Effector memory CD8-positive, alpha-beta T cell (primary cell): ENCODE data around the gene ST14.

Source experiments
- ATAC-seq: fragments of 150-1000 bp; cut with Tn5 transposase; replicated peaks from 2 replicates; pipeline ENCODE4 v1.10.0; 2021; ENCODE audit warnings: mild to moderate bottlenecking, moderate library complexity
- DNase-seq, 3 experiments: peaks; one replicate each; pipeline ENCODE4 v3.0.0; 2021
- H3K27ac Mint-ChIP-seq, 2 donors: one replicate each; pipeline ENCODE4 v1.8.0; 2022; ENCODE audit warnings: mild to moderate bottlenecking in 2 of 2, mixed read lengths in 2 of 2, moderate library complexity in 2 of 2
- H3K27me3 Mint-ChIP-seq, 2 donors: one replicate each; pipeline ENCODE4 v1.8.0; 2022; ENCODE audit warnings: mixed read lengths in 2 of 2
- H3K36me3 Mint-ChIP-seq: one replicate; pipeline ENCODE4 v1.8.0; 2022; ENCODE audit warnings: mild to moderate bottlenecking, moderate library complexity, mixed read lengths; ENCODE audit not compliant: insufficient read depth
- H3K4me1 Mint-ChIP-seq, 2 donors: one replicate each; pipeline ENCODE4 v1.8.0; 2022; ENCODE audit warnings: low read depth in 2 of 2, mixed read lengths in 2 of 2
- H3K4me3 Mint-ChIP-seq, 2 donors: one replicate each; pipeline ENCODE4 v1.8.0; 2022; ENCODE audit warnings: mild to moderate bottlenecking in 2 of 2, mixed read lengths in 2 of 2, moderate library complexity in 2 of 2
- H3K9me3 Mint-ChIP-seq, 2 donors: one replicate each; pipeline ENCODE4 v1.8.0; 2022; ENCODE audit warnings: mixed read lengths in 2 of 2

ST14 gene

GRCh38 chr11:130124096-130124495 is 35.5 kb upstream of the ST14 start:
- Mint-ChIP-seq H3K27ac (no peak overlapping the region), H3K4me3 (no peak overlapping the region), H3K4me1 (peaks cover 8 to 15% of the 10 kb centered on the region in 2 donors), H3K36me3 (peaks cover 16% of the 10 kb centered on the region), H3K9me3 (no peaks in the 10 kb centered on the region), H3K27me3 (no peaks in the 10 kb centered on the region)
- ATAC-seq (peak; percentile 20), DNase-seq (no peak)

GRCh38 chr11:130125638-130126037 is 33.9 kb upstream of the ST14 start:
- H3K27me3 Mint-ChIP-seq = no peaks in the 10 kb centered on the region
- no peak overlapping the region for H3K27ac Mint-ChIP-seq
- H3K4me3 Mint-ChIP-seq = no peak overlapping the region
- no peaks in the 10 kb centered on the region for H3K9me3 Mint-ChIP-seq
- no peak for DNase-seq
- H3K4me1 Mint-ChIP-seq = peaks cover 0 to 2% of the 10 kb centered on the region in 2 donors
- no peak for ATAC-seq
- H3K36me3 Mint-ChIP-seq = peaks cover 16% of the 10 kb centered on the region

- H3K4me1 Mint-ChIP-seq = no peaks in the 10 kb centered on the region
- DNase-seq (no peak), ATAC-seq (no peak)
- H3K27ac Mint-ChIP-seq = peak overlapping the region in 1 of 2 donors; percentile 31
- H3K36me3 Mint-ChIP-seq = peaks cover 16% of the 10 kb centered on the region
- no peak overlapping the region for H3K4me3 Mint-ChIP-seq
- H3K9me3 Mint-ChIP-seq = no peaks in the 10 kb centered on the region
- no peaks in the 10 kb centered on the region for H3K27me3 Mint-ChIP-seq
These were observed 33.1 kb upstream of the ST14 start for GRCh38 chr11:130126516-130126915.

- peak overlapping the region in 1 of 2 donors; percentile 31 for H3K27ac Mint-ChIP-seq
- no peak overlapping the region for H3K4me3 Mint-ChIP-seq
- H3K36me3 Mint-ChIP-seq = peaks cover 8% of the 10 kb centered on the region
- no peaks in the 10 kb centered on the region for H3K9me3 Mint-ChIP-seq
- DNase-seq (no peak), ATAC-seq (no peak)
- H3K27me3 Mint-ChIP-seq = no peaks in the 10 kb centered on the region
- no peaks in the 10 kb centered on the region for H3K4me1 Mint-ChIP-seq
These were observed 32.1 kb upstream of the ST14 start for GRCh38 chr11:130127509-130127908.

DNA sequence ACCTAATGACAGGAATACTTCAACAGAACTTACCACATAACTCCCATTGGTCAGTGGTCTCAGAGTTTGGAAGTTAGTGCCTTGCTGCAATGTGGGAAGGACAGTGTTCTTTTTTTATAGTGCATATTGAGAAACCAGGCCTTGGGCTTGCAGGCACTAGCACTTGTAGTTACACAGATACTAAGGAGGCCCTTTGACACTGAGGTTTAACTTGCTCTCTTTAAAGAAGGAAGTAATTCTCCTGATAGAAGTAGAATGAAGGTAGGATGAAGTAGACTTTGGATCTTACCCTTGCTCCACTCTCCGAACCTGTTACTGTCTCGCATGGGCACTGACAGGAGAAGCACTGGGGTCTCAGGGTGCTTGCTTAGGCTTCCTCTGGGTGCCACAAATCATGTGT is 31.0 kb upstream of the ST14 start:
- Mint-ChIP-seq H3K4me1 (no peaks in the 10 kb centered on the region), H3K27ac (no peak overlapping the region), H3K36me3 (peaks cover 3% of the 10 kb centered on the region), H3K9me3 (no peaks in the 10 kb centered on the region), H3K4me3 (no peak overlapping the region), H3K27me3 (no peaks in the 10 kb centered on the region)
- DNase-seq (no peak), ATAC-seq (no peak)

DNA sequence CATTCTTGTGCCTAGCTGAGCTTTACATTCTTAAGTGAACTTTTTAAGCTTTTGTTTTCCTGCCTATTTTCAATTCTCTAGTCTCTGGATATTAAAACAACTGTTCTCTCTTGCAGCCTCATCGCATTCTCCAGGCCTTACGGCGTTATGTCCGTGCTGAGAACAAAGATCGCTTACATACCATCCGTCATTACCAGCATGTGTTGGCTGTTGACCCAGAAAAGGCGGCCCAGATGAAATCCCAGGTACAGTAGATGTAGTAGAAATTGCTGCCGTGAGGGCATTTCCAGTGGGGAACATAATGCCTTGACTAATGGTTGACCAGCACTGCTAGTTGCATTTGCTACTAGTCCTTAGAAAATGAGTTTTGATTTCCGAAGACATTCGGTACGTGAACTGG is 29.7 kb upstream of the ST14 start:
- H3K9me3 Mint-ChIP-seq = no peaks in the 10 kb centered on the region
- no peaks in the 10 kb centered on the region for H3K27me3 Mint-ChIP-seq
- no peaks in the 10 kb centered on the region for H3K4me1 Mint-ChIP-seq
- peaks cover 3% of the 10 kb centered on the region for H3K36me3 Mint-ChIP-seq
- ATAC-seq (no peak), DNase-seq (no peak)
- H3K27ac Mint-ChIP-seq = no peak overlapping the region
- no peak overlapping the region for H3K4me3 Mint-ChIP-seq

DNA sequence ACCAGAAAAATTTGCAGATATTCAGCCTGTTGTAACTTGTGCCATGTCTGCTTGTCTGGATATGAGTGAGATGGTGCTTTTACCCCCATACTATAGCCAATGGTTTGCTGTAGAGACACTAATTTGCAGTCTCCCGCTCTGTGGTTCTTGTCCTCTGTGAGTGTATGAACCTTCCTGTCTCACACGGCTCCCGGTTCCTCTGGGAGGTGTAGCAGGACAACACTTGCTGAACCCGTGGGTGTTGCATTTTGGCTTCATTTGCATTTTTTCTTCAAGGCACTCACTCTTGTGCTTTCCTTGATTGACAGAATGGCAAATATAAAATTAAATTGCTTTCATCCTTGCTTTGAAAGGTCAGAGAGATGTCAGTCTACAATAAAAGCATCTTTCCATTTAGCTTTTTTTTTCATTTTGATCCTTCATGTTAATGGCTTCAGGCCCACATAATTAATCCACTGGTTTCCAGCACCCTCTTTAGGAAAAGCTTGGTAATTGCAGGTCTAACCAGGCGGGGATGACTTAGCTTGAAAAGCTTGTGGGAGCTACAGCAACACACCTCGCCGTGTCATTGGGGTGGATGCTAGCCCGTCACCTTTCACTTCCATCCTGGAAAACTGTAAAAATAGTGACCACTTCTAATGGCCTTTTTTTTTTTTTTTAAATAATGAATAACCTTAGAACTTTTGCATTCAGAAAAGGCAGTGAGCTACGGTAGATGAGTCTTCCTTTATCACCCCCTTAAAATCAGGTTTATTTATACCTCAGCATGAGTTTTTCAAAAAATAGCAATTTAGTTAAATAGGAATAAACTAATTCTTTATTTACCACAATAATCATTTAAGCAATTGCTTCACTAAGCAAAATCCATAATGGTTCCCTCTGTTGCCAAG is 27.4 kb upstream of the ST14 start:
- H3K4me3 Mint-ChIP-seq = no peak overlapping the region
- H3K4me1 Mint-ChIP-seq = no peaks in the 10 kb centered on the region
- ATAC-seq (peak; percentile 82), DNase-seq (peak; percentile 53 to 66 (median 59))
- peaks cover 3% of the 10 kb centered on the region for H3K36me3 Mint-ChIP-seq
- H3K9me3 Mint-ChIP-seq = no peaks in the 10 kb centered on the region
- no peaks in the 10 kb centered on the region for H3K27me3 Mint-ChIP-seq
- H3K27ac Mint-ChIP-seq = no peak overlapping the region

DNA sequence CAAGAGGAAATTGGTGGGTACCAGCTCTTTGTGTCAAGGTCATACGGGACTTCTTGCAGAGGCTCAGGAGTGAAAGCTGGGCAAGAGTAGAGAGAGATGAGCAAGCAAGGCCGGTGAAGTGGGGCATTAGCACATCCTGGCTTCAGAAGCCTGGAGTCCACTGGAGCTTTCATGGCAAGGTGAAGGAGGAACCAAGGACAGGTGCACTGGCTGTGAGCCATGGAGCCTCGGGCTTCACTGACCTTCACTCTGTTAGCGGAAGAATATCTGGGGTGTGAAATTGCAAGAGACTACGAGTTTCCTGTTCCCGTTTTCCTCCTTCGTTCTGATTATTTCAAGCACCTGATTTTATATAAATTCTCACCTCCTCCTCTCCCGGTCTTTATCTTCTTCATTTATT is 25.9 kb upstream of the ST14 start:
- Mint-ChIP-seq H3K9me3 (no peaks in the 10 kb centered on the region), H3K4me3 (no peak overlapping the region), H3K27me3 (no peaks in the 10 kb centered on the region), H3K4me1 (no peaks in the 10 kb centered on the region), H3K27ac (no peak overlapping the region), H3K36me3 (peaks cover 3% of the 10 kb centered on the region)
- DNase-seq (no peak), ATAC-seq (no peak)

- Mint-ChIP-seq H3K36me3 (peaks cover under 1% of the 10 kb centered on the region), H3K4me3 (no peak overlapping the region), H3K4me1 (no peaks in the 10 kb centered on the region), H3K9me3 (no peaks in the 10 kb centered on the region), H3K27me3 (no peaks in the 10 kb centered on the region), H3K27ac (no peak overlapping the region)
- no peak for DNase-seq
- no peak for ATAC-seq
These were observed 23.5 kb upstream of the ST14 start for GRCh38 chr11:130136107-130136506.

DNA sequence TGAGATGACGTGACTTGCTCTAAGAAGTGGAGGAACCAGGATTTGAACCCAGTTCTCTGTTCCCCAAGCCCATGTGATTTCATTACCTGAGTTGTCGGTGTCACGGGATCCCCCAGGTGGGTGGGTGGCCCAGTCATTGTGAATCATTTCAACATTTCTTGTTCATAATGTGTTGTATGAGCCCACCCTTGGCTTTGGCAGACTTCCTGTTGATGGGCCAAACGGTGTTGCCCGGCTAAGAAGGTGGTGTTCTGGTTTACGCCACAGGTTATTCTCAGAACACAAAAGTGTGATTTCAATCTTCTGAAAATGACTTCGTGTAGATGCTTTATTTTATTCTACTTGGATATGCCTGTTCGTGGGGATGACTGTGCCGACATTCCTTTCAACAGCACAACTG is 21.6 kb upstream of the ST14 start:
- DNase-seq (no peak), ATAC-seq (no peak)
- Mint-ChIP-seq H3K27me3 (no peaks in the 10 kb centered on the region), H3K4me1 (no peaks in the 10 kb centered on the region), H3K36me3 (peaks cover 3% of the 10 kb centered on the region), H3K9me3 (no peaks in the 10 kb centered on the region), H3K27ac (no peak overlapping the region), H3K4me3 (no peak overlapping the region)

- ATAC-seq (no peak), DNase-seq (no peak)
- Mint-ChIP-seq H3K4me1 (no peaks in the 10 kb centered on the region), H3K36me3 (peaks cover 9% of the 10 kb centered on the region), H3K27ac (no peak overlapping the region), H3K9me3 (no peaks in the 10 kb centered on the region), H3K27me3 (no peaks in the 10 kb centered on the region), H3K4me3 (no peak overlapping the region)
These were observed 20.2 kb upstream of the ST14 start for GRCh38 chr11:130139401-130139800.

GRCh38 chr11:130141561-130142341 is 17.8 kb upstream of the ST14 start:
- H3K9me3 Mint-ChIP-seq = no peaks in the 10 kb centered on the region
- no peak for DNase-seq
- peaks cover 2 to 10% of the 10 kb centered on the region in 2 donors for H3K4me1 Mint-ChIP-seq
- H3K27me3 Mint-ChIP-seq = no peaks in the 10 kb centered on the region
- H3K4me3 Mint-ChIP-seq = no peak overlapping the region
- ATAC-seq = no peak
- H3K36me3 Mint-ChIP-seq = peaks cover 9% of the 10 kb centered on the region
- H3K27ac Mint-ChIP-seq = no peak overlapping the region

DNA sequence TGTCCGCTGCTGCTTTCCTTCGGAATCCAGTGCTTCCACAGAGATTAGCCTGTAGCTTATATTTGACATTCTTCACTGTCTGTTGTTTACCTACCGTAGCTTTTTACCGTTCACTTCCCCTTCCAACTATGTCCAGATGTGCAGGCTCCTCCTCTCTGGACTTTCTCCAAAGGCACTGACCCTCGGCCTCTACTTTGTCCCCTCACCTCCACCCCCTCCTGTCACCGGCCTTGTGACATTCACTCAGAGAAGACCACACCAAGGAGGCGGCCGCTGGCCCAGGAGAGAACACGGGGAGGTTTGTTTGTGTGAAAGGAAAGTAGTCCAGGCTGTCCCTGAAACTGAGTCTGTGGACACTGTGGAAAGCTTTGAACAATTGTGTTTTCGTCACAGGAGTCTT is 15.4 kb upstream of the ST14 start:
- Mint-ChIP-seq H3K36me3 (peaks cover 13% of the 10 kb centered on the region), H3K27me3 (no peaks in the 10 kb centered on the region), H3K4me1 (peaks cover 6 to 12% of the 10 kb centered on the region in 2 donors), H3K27ac (peak overlapping the region in 1 of 2 donors; percentile 10), H3K4me3 (no peak overlapping the region), H3K9me3 (no peaks in the 10 kb centered on the region)
- DNase-seq (no peak), ATAC-seq (no peak)

DNA sequence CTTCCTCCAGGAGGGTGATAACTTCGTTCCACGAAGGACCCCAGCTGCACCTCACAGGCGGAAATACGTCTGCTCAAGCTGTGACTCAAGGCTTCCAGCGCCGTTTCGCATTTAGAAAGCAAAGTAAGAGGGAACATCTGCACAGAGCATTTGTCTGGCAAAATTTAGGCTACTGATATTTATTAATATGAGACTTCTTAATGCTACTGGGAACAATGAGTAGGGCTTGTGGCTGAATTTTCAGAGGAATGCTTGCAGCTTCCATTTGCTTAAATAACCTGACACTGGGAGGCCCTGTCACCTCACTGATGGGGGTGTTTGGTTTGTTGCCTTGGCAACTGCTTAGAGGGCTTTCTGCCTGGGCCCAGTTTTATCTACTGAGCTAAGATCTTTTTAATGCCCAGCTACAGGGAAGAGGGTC is 14.7 kb upstream of the ST14 start:
- ATAC-seq (no peak), DNase-seq (no peak)
- peak overlapping the region in 1 of 2 donors; percentile 67 for H3K27ac Mint-ChIP-seq
- H3K4me3 Mint-ChIP-seq = no peak overlapping the region
- H3K36me3 Mint-ChIP-seq = peaks cover 13% of the 10 kb centered on the region
- H3K9me3 Mint-ChIP-seq = no peaks in the 10 kb centered on the region
- no peaks in the 10 kb centered on the region for H3K27me3 Mint-ChIP-seq
- peaks cover 6 to 12% of the 10 kb centered on the region in 2 donors for H3K4me1 Mint-ChIP-seq
